Activated CD4-positive, CD25-positive, alpha-beta regulatory T cell treated with anti-CD3 and anti-CD28 coated beads, Interleukin-2, amount 50 U/mL, for 24 hours (primary cell): ENCODE data around the gene SEMA5A.

Source experiments
- ATAC-seq, 2 donors: fragments of 150-1000 bp; cut with Tn5 transposase; one replicate each; pipeline ENCODE4 v1.10.0; 2021; ENCODE audit warnings: mild to moderate bottlenecking in 1 of 2, moderate library complexity in 1 of 2

SEMA5A gene

DNA sequence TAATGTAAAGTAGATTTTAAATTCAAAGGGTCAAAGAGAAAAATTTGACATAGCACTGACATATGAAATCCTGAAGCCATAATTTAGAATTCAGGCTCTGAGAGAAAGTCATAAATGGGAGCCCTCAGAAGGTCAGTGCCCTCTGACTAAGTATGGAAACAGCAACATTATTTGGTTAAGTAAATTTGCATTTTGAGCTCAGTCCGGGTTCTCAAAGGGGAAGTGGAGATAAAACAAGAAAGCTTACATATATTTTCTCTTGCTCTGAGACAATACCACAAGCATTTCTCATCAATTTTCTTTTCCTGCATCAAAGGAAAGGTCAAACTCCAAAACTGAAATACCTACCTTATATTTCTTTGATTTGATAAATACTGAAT lies 348.0 kb downstream of the SEMA5A start:
- no peak for ATAC-seq

DNA sequence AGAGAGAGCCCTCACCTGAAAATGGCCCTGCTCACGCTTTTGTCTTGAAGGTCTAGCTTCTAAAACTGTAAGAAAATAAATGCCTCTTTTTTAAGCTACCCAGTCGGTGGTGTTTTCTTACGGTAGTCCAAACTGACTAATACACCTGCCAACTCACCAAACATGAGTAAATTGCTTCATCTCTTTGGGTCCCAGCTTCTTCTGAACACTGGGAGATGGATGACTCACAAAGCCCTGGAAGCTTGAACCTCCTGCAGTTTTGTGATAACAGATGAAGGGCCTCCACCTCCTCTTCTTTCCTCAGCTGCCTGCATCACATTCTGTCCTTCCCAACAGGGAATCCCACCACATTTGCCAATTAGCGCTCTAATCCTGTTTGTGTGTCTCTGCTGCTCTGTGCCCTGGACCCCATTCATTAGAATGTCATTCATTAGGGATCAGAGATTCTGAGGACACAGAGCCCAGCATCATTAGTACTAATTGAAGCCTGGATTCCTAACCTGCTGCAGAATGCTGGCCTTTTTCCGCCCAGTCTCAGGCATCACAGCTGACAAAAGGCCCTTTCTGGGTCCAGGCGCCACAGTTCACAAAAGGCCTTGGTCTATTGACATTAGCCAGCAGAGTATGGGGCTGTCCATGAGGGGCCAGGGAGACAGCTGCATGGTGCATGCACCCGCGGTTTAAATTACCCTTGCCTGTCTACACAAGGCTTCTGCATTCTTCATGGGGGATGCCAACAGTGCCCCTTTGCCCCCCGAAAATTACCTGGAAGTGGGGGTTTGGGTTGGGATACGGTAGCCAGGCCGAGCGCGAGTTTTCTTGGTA lies 349.3 kb downstream of the SEMA5A start:
- ATAC-seq = no peak

DNA sequence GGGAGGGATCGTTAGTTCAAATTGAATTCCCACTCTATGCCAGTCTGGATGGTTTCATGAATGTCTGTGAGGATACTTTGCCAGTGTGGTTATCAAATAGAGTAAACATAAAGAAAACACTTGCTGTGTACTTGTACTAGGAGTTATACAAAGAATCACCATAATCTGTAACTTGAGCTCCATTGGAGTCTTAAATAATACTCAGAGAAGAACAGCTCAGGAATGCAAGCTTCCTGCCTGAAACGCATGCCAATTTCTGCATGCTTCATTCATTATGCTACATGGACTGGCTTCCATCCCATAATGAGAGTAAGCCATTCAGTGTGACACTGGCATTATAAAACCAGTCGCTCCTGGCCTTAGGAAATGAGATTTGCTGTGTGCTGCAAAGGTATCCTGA lies 351.4 kb downstream of the SEMA5A start:
- no peak for ATAC-seq

DNA sequence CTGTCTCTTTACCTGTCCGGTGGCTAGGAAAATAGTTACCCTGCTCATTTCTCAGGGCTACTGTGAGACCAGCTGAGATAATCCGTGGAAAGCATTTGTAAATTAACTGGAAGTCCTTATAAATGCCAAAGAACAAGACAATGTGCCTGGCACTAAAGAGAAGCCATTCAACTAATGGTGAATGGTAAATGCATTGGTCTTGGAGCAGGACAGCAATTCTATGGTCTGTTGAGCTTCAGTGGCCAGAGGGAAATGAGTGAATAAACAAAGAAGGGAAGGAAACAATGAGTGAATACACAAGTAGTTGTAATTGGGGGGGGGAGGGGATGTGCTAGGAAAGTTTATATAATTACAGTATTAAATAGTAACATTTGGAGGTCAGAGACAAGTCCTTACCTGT lies 353.6 kb downstream of the SEMA5A start:
- ATAC-seq = no peak

DNA sequence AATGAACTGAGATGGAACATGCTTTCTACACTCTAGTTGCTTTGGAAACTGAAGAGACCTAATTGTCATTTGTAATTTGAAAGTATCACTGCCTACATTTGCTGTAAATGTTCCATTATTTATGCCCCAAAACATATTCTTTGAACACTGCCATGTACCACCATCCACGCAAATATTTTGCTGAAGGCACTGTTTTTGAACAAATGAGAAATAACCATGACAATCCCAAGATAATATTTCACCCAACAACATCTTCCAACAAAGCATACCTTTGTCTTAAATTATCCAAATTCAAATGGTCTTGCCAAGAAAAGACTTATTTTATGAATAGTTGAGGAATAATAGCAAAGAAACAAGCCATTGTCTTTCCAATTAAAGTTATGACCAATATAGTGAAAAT lies 356.2 kb downstream of the SEMA5A start:
- ATAC-seq = no peak

DNA sequence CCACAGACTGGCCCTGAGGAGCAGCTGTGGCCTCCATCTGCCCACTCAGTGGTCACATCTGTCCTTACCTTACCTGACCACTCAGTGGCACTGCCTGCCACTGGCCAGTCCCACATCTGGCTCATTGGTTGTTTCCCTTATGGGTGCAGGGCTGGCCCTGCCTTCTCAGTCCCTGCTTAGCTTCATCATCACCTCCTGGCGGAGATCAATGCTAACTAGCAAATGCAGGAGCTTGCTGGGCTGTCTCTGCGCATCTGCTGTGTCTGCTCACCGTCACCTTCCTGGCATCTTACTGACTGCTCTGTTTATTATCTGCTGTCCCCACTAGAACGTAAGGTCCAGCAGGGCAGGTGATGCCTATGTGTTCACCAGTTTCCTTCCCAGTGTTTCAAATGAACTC lies 356.9 kb downstream of the SEMA5A start:
- ATAC-seq = no peak

DNA sequence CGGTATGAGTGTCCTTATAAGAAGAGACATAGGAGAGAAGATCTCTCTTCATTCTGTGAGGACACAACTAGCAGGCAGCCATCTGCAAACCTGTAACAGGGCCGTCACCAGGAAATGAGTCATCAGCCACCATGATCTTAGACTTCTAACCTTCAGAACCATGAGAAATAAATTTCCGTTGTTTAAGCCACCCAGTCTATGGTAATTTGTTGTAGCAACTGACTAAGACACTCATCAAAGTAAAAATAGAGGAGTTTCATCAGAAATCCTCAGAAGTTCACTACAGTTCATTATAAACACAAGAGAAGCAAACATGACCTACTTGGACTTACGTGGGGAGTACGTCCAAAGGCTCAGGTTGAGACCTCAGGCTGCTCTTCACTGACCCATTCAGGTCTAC lies 357.7 kb downstream of the SEMA5A start:
- peak in 1 of 2 donors; percentile 35 for ATAC-seq

DNA sequence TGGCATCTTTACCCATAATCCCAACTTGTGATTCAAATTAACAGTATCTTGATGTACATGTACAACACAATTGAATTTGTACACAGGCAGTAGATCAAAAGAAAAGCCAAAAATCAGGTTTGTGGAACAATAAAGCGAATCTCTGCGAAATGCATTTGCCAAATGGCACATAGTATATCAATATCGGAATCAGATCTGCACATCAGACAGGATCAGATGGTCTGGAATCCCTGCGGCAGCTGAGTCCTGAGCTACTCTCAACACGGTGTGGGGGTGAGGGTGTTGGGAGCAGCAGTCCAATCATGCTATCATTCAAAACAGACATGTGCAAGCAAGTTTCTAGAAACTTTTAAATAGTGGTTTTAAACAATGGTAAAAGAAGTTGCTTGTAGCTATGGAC lies 358.3 kb downstream of the SEMA5A start:
- ATAC-seq = no peak

DNA sequence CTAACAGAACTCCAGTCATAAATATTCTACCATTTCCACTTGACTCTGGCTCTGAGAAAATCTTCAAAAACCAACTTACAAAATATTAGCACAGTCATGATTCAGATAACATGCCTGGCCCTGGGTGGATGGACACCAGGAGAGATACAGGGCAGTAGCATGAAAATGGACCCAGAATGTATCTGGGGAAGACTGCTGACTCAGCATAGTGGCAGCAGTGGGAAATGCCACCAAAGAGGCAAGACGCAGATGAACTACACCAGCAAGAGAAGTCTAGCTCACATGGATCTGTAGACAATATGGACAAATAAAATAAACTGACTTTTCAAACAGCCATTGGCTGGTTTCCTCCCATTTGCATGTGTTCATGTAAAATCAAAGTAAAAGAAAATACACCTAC lies 359.8 kb downstream of the SEMA5A start:
- ATAC-seq = no peak

DNA sequence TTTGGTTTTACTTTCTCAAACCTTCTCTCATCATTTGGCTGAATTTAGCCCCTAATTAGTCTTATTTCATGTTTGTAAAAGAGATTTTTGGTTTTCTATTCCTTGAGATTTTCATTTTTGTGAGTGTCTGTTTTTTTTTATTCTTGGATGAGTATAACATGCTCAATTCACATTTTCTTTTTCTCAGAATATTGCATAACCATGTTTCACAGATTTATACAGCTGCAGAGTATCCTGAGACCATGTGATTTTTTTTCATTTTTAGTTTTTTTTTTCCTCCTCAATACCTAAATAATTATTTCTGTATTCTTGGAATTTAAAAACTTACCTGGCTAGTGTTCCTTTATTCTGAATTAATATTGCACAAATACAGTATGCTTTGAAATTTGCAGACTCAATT lies 361.9 kb downstream of the SEMA5A start:
- ATAC-seq = no peak

DNA sequence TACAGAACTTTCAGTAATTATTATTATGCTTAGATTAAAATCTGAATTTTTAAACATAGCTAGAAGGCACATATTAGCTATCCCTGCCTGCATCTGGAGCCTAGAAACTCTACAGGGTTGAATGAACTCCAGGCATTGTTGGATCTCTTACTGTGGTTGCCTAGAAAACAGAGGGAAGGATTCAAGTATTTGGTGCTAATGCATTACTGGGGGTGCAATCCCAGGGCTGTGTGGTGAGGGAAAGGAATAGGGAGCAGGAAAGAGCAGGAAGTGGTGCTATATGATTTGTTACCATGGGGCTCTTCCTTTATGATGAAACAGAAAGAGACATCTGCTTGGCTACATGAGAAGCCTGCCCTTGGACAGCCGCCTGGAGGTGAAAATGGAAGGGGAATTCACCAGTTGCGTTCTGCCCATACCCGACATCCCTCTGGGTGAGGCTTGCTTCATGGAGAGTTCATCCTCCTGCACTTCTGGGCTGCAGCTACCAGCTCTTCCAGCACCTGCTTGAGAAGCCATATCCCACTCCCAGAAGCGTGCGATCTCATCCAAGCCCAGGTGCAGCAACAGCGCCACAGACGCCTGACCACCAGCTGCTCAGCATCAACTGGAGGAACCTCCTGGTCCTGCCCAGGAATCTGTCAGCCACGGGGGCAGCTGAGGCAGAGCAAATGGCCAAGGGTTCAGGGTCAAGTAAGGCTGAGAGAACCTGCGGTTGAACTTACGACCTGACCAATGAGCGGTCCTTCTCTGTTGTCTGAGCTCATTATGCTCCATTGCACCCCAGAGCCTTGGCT lies 362.8 kb downstream of the SEMA5A start:
- no peak for ATAC-seq

DNA sequence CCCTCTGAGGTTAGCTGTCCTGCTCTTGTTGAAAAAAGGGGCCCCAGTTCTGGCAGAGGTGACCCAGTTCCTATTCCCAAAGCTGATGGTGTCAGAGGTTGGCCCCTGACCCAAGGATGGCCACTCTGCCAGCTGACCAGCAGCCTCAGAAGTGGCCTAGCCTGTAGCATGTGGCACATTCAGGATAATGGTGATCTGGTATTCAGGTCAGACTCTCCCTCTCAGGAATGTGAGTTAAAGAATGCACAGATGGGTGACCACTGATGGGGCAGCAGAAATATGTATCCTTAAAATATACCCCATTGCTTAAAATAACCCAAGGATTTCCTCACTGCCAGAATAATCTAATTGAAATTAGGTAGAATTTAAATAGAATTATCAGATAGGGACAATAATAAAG lies 369.2 kb downstream of the SEMA5A start:
- no peak for ATAC-seq

DNA sequence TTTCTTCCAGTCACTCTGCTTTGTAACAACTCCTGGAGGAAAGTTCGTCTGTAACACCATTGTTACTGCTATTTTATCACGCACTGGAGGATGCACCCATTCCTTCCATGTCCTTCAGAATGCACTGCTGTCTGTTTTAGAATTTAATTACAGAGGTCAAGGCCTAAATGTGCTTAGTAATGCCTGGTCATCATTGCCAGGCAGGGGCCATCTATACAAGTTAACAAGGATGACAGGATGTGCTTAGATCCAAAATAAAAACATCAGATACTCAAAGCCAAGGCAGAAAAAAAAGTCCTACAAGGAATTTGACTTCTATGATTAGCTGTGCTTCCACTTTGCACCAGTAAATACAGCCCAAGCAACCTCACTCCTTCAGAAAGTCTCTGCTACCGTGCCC lies 371.4 kb downstream of the SEMA5A start:
- no peak for ATAC-seq

DNA sequence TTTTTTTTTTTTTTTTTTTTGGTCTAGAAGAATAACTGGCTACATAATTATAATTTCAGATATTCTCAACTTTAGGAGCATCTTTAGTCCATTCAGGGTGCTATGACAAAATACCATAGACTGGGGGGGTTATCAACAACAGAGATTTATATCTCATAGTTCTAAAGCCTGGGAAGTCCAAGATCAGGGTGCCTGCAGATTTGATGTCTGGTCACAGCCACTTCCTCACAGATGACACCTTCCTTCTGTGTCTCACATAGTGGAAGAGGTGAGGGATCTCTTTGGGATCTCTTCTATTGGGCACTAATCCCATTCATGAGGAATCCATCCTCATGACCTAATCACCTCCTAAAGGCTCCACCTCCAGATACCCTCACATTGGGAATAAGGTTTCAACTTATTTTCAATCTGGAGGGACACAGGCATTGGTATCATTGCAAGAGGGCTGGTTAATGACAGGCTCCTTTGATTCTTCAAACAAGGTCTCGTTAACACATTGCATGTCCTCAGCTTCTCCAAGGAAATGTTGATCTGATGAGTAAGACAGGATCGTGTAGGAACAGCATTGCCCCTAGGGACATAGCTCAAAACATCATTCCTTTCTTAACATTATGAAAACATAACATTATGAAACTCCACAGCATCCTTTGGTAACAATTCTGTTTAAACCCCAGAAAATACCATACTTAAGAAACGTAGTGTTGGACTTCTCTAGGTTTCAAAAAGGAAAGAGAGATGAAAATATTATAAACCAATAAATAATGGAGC lies 372.4 kb downstream of the SEMA5A start:
- ATAC-seq = no peak

DNA sequence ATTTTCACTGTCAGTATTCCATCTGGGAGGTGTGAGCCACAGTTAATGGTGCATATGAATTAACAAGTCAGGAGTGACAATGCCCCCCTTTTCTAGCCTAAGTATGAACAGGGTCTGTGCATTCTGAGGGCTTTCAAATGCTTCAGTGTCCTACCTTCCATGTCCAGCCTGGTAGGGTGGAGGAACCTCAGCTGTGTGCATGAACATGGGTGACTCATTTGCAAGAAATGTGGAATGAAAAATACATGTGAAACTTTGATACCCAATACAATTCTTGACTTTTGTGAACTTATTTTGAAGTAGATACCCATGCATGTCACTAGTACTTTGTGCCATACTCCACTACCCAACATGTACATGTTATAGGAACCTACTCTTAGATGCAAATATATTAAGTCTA lies 375.8 kb downstream of the SEMA5A start:
- ATAC-seq = no peak

DNA sequence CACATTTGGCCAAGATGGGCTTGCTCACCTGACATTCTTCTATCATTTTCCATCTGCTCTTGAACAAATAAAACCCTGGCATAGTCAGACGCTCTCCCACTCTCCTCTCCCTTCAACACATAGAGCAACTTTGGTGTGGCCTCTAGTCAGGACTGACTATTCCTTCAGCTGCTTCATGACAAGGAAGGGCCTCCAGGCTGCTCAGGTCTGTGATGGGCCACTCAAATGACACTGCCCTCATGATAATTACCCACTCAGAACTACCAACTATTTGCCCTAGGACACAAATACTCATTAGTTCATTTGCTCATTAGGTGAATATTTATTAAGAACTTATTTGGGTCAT lies 376.3 kb downstream of the SEMA5A start:
- no peak for ATAC-seq

DNA sequence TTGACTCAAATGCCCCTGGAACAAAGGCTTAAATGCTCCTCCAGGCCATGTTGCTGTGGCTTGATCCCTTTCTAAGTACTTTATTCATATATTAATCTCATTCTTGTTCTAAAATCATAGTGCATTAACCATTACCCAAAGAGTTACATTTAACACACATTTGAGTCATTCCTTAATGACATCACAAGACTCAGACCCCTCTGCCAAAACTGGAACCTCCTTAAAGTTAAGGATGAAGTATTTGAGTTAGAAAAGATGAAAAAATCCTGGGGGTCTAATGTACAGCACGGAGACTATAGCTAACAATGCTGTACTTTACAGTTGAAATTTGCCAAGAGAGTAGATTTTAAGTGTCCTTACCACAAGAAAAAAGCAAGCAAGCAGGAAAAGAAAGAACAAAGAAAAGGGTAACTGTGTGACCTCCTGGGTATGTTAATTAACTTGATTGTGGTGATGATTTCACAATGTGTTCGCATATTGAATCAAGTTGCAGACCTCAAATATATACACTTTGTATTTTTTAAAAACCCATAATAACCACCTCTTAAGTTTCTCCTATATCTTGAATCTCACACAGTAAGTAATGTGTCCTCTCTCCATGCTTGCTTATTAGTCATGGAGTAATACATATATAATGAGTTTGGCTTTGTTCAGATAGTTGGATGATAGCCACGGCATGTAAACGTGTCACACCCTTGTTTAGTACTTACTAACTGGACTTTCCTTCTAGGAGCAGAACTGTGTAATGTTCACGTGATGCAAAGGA lies 376.9 kb downstream of the SEMA5A start:
- no peak for ATAC-seq

DNA sequence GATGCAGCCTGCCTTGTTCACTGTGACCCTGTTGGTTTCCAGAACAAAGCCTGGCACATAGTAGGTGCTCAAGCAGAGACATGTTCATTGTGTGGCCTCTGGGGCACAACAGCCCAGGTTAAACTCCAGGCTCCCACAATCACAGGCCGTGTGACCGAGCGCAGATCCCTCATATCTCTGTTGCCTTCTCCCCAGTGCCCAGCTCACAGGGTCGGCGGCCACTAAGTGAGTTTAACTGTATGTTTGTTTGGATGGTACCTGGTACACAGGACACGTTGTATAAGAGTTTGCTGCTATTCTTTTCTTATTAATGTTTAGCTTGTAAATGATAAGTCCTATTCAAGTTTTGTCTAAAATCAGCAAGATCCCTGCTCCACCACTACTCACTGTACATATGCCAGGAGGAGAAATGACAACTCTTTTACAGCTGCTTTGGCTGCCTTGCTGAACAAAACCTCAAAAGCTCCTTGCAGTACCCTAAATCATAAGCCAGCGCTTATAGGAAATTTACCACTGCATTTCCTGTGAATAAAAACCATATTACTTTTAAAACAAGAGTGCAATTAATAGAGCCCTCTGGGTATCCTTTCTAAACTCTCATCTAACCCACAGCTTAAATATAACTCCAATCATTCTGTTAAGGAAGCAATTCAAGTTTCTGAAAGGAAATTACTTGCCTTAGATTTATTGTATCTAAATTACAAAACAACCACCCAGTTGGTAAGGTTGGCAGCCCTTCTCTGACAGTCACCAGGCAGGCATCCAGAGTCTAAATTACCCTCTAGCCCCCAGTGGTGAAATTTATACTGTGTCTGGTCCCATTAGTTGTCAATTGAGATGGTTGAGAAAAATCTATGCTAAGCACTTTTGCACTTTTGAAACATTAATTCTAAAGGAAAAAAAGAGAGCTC lies 379.4 kb downstream of the SEMA5A start:
- no peak for ATAC-seq

DNA sequence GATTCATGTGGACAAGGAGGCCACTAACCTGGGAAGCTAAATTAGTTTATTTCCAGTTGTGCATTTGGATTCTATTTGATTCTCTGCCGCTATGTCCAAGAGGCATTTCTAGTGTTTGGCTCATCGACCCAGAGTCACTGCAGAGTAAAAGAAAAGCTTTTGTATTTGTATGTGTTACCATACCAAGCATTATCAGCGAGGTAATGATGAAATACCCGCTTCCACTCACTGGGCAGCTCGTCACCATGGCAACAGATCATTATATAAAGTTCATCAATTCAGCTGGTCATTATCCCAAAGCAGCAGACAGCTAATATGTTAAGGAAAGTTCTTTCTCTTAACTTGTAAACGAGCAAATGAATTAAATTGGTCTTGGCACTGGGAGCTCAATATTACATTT lies 380.3 kb downstream of the SEMA5A start:
- no peak for ATAC-seq

DNA sequence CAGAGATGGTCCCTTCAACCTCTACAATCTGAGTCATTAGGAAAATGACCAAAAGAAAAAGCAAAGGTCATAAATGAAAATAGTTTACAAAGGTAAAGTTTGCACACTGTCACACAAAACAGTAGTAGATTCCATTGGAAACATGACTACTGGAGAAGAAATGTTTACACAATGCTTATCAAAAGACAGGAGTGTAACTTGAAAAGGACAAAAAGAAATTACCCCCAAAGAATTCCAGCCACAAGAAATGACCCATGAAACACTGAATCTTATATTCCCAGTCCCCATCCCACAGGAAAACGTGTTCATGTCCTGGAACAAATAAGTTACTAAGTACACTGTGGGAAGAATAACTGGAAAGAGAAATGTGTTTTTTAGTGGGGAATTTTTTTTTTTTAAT lies 385.1 kb downstream of the SEMA5A start:
- no peak for ATAC-seq

DNA sequence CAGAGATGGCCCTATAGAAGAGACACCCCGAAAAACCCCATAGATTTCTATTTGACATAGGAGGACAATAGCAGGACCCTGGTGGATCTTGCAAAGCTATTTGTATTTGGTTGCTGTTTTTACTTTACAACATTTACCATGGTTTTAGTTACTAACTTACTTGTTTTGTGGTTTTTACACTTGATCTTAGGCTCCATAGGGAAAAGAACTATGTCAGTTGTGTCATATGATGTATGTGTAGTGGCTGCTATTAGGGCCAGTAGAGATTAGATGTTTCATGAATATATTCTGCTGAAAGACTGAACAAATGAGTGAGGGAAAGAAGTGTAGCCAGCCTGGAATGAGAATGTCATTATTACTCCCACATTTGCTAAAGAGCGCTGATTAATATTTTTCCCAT lies 388.1 kb downstream of the SEMA5A start:
- no peak for ATAC-seq

DNA sequence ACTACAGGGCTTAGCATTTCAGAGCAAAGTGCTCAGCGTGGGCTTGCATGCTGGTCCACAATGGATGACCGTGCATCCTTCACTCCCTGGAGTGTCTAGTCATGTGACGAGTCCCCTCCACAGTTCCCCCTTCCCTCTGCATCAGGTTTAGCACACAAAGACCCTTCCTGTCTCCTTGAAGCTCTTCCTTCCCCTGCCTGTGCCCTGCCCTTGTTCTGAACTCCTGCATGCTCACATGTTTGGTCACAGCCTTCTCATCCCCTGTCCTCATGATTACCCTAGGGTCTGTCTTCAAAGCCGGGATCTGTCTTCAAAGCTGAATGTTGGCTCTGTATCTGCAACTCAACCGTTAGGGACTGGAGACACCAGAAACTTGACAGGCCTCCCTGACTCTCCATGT lies 388.9 kb downstream of the SEMA5A start:
- no peak for ATAC-seq
